Measurements from ENCODE around the gene MFAP2.

- no peak for TF ChIP-seq CTCF (IDR thresholded peaks at IDR 0.05; ENCODE audit: low read depth, low read length, poor library complexity, severe bottlenecking)
- no peak for TF ChIP-seq EZH2phosphoT487 (IDR thresholded peaks at IDR 0.05; ENCODE audit: borderline replicate concordance, low read length)
Observed at GRCh38 chr1:16980473-16981268, at the start of gene MFAP2.

Data from DOHH2 (cell line).